Esophagus muscularis mucosa (tissue), 3 donors: ENCODE results near the gene EHBP1.

Source experiments
- POLR2AphosphoS5 ChIP-seq, 2 donors: sonication (generic); formaldehyde crosslinking; IDR thresholded peaks; one replicate each; pipeline ENCODE4 v1.6.1; 2017; ENCODE audit warnings: antibody characterized with exemption in 2 of 2
- TF ChIP-seq, protein P1 (sequence below), 3 experiments: fragments of 200-600 bp in 2 of 3; fragments of 450-650 bp in 1 of 3; sonication (generic) in 2 of 3; IDR thresholded peaks; one replicate each; pipeline ENCODE4 v1.5.1; 2017 to 2019; ENCODE audit warnings: antibody characterized with exemption in 3 of 3, mild to moderate bottlenecking in 2 of 3, moderate library complexity in 1 of 3

- TF ChIP-seq, protein P1, sequence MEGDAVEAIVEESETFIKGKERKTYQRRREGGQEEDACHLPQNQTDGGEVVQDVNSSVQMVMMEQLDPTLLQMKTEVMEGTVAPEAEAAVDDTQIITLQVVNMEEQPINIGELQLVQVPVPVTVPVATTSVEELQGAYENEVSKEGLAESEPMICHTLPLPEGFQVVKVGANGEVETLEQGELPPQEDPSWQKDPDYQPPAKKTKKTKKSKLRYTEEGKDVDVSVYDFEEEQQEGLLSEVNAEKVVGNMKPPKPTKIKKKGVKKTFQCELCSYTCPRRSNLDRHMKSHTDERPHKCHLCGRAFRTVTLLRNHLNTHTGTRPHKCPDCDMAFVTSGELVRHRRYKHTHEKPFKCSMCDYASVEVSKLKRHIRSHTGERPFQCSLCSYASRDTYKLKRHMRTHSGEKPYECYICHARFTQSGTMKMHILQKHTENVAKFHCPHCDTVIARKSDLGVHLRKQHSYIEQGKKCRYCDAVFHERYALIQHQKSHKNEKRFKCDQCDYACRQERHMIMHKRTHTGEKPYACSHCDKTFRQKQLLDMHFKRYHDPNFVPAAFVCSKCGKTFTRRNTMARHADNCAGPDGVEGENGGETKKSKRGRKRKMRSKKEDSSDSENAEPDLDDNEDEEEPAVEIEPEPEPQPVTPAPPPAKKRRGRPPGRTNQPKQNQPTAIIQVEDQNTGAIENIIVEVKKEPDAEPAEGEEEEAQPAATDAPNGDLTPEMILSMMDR (IDR thresholded peaks at IDR 0.05) = no peak
- TF ChIP-seq POLR2AphosphoS5 (IDR thresholded peaks at IDR 0.05) = no peak
Observed at GRCh38 chr2:62826953-62827675, 121.6 kb downstream of the EHBP1 start.
